SJSA1 (cell line): ENCODE data around the gene LRRC72. TPM values are rescaled to one million over a fixed set of nuclear protein-coding genes. Genes with fewer than 3 reads are reported as not detected.

Source experiments
- total RNA-seq: library from RNA; depleted of rRNA; stranded (reverse); fragments of >200 nt; shearing (Covaris generic); gene quantifications from 2 replicates; pipeline ENCODE4 v1.2.3, GENCODE V29; 2014; rRNA removed

LRRC72 gene
- total RNA-seq, 1 experiment from 2014 or later: not detected

Other genes with a start within 250 kb of the LRRC72 start
- 4.4 and 8.5 TPM in 2 replicates for gene CRPPA, start 105.3 kb upstream of the LRRC72 start, total RNA-seq
- 0.25 and 3.0 TPM in 2 replicates for gene SOSTDC1, start 61.1 kb upstream of the LRRC72 start, total RNA-seq
- gene ANKMY2, start 118.9 kb downstream of the LRRC72 start, total RNA-seq: 19.2 and 23.9 TPM in 2 replicates
- gene BZW2, start 119.4 kb downstream of the LRRC72 start, total RNA-seq: 78.6 and 97.0 TPM in 2 replicates
- gene TSPAN13, start 226.9 kb downstream of the LRRC72 start, total RNA-seq: 57.9 and 64.3 TPM in 2 replicates